Measurements from ENCODE around the gene SND1. TPM values are rescaled to one million over a fixed set of nuclear protein-coding genes. Genes with fewer than 3 reads are reported as not detected.

Gene SND1
- total RNA-seq, 1 experiment from 2014 or later = 218 TPM

DNA sequence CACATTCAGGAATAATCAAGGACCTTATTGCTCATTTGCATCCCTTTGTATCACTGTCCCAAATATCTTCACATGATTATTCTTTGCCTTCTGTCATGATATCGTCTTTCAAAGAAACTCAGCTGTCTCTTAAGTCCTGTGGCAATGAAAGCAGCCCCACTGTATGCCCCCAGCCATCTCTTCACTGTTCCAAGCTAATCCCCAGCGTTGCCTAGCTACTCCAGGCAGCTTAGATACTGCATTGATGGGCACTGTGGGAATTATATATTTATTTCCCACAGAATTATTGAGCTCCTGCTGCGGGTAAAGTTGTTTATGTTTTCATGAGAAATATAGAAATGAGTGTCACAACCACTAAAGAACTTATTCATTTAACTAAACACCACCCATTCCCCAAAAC lies 38.8 kb downstream of the SND1 start:
- Histone ChIP-seq H4K8ac (replicated peaks; ENCODE audit: insufficient read length, low read depth, low read length) (no peak overlapping the region), H3K27me3 (ENCODE audit: insufficient read depth, low read length) (no peaks in the 10 kb centered on the region), H3K23ac (ENCODE audit: insufficient read length, low read depth, low read length) (no peak overlapping the region), H3K9me3 (ENCODE audit: control insufficient read depth, low read depth, low read length) (no peaks in the 10 kb centered on the region), H3K9ac (ENCODE audit: extremely low read depth, insufficient read length, low read length) (no peak overlapping the region), H3T11ph (ENCODE audit: low read length) (no peak overlapping the region), H3K4ac (ENCODE audit: low read depth, low read length) (no peak overlapping the region), H3K18ac (ENCODE audit: insufficient read length, low read depth, low read length) (no peak overlapping the region), H2BK120ac (ENCODE audit: low read depth, low read length, poor library complexity, severe bottlenecking) (no peak overlapping the region), H3K4me1 (ENCODE audit: insufficient read depth, low read length) (no peaks in the 10 kb centered on the region), H3K79me2 (ENCODE audit: insufficient read depth, low read length) (peaks cover 2% of the 10 kb centered on the region; the same call in 1 of the 2 replicates), H3K79me1 (ENCODE audit: insufficient read depth, low read depth, low read length, poor library complexity, severe bottlenecking) (peaks cover 17% of the 10 kb centered on the region), H2BK20ac (ENCODE audit: low read depth, low read length, poor library complexity, severe bottlenecking) (no peak overlapping the region), H2AK5ac (ENCODE audit: insufficient read length, low read length) (no peak overlapping the region), H4K5ac (ENCODE audit: insufficient read length, low read depth, low read length) (no peak overlapping the region), H2BK12ac (ENCODE audit: insufficient read length, low read depth, low read length) (no peak overlapping the region), H2BK15ac (ENCODE audit: low read depth, low read length) (no peak overlapping the region), H4K20me1 (ENCODE audit: control insufficient read depth, insufficient read depth, insufficient read length) (no peaks in the 10 kb centered on the region), H3K56ac (ENCODE audit: insufficient read length, low read depth, low read length) (no peak overlapping the region), H3K23me2 (ENCODE audit: insufficient read length, low read depth, low read length, poor library complexity, severe bottlenecking) (no peaks in the 10 kb centered on the region), H3K14ac (ENCODE audit: insufficient read depth, low read length) (no peak overlapping the region), H3K4me2 (ENCODE audit: insufficient read depth, insufficient read length, low read length) (no peak overlapping the region), H3K27ac (ENCODE audit: insufficient read length, low read depth, low read length) (no peak overlapping the region), H2BK5ac (ENCODE audit: insufficient read length, low read length) (no peak overlapping the region), H2AFZ (ENCODE audit: low read length) (no peak overlapping the region), H4K91ac (ENCODE audit: insufficient read length, low read depth, low read length) (no peak overlapping the region)
- Mint-ChIP-seq H3K36me3 (ENCODE audit: insufficient read depth in 1 of 3, low read depth in 3 of 3) (peaks cover 59 to 66% (median 66%) of the 10 kb centered on the region in 3 experiments; a peak in 6 of 7 replicates), H3K4me1 (peaks cover 21 to 30% of the 10 kb centered on the region in 2 experiments), H3K9me3 (no peaks in the 10 kb centered on the region), H3K4me3 (no peak overlapping the region), H3K27ac (no peak overlapping the region), H3K27me3 (ENCODE audit: low read depth) (no peaks in the 10 kb centered on the region; the same call in 1 of the 2 replicates)
- TF ChIP-seq CTCF (conservative IDR thresholded peaks at IDR 0.05) = no peak
- WGBS (ENCODE audit: extremely low coverage, insufficient read length, low lambda C conversion rate) = no CpG with 5 or more reads among the region's 3 CpGs
- DNase-seq = no peak

All from H9 (cell line).